Measurements from ENCODE around the gene NPFFR1.

GRCh38 chr10:70212277-70212676, 71.5 kb downstream of the NPFFR1 start:
- TF ChIP-seq CTCF (IDR thresholded peaks at IDR 0.05) (no peak), POLR2A (IDR thresholded peaks at IDR 0.05) (no peak)

Measured in lower leg skin (tissue), 3 donors.